Measurements from ENCODE around the gene MEF2D.

GRCh38 chr1:156500543-156500792, at the start of gene MEF2D:
- TF ChIP-seq RAD21 (IDR thresholded peaks at IDR 0.05; ENCODE audit: low read depth) (no peak), NFIC (IDR thresholded peaks at IDR 0.05) (no peak), REST (IDR thresholded peaks at IDR 0.05; ENCODE audit: low read depth) (no peak), MAX (IDR thresholded peaks at IDR 0.05) (no peak), CREB1 (IDR thresholded peaks at IDR 0.05; ENCODE audit: low read depth) (no peak), ZBTB7A (IDR thresholded peaks at IDR 0.05; ENCODE audit: low read depth) (no peak), TCF12 (IDR thresholded peaks at IDR 0.05; ENCODE audit: low read depth) (no peak), EP300 (IDR thresholded peaks at IDR 0.05; ENCODE audit: borderline replicate concordance) (no peak), CEBPB (IDR thresholded peaks at IDR 0.05) (no peak), TEAD4 (IDR thresholded peaks at IDR 0.05) (no peak), YY1 (IDR thresholded peaks at IDR 0.05; ENCODE audit: low read depth) (no peak)
